NOMO-1 treated with dmso at 0.1 percent for 144 hours (cell line): Measurements from ENCODE around the gene NMNAT2.

ENCODE experiments used
- DNase-seq: peaks from one replicate; lab custom pipeline; 2025; ENCODE audit not compliant: unreplicated experiment; lab: John Stamatoyannopoulos, UW

The NMNAT2 gene

DNA sequence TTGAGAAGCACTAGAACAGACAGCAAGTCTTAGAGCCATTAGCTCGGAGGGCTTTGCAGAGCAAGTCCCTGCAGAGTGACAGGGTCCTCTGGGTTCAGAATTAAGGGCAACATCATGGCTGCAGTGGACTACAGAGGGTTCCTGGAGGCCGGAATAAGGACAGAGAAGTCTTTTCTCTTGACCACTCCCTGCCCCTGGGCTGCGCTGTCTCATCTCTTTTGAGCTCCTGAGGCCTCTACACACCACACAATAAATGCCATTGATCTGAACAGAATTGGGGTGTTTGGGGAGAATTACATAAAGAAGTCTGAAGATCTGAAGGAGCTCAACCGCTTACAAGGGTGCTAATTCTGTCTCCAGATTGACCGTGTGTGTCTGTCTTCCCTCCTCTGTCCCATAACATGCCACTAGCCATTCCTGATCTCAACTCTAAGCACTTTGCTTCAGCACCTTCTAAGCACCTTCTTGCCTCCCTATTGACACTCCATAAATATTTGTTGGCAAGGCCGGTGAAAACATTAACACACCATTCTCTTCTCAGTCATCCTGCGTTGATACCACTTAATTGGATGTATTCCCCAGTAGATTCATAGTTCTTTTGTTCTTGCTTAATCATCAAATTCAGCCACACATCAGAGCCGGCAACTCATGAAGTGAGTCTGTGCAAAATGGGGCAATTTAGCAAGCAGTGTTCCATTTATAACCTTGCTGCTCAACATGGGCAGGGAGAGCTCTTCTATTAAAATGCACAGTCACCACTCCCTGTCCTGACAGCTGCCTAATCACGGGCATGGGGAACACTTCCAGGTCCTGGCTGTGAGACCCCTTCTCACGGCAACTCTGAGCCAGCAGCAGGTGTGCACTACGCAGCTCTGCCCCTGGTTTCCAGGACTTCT is 49.7 kb downstream of the NMNAT2 start:
- DNase-seq = no peak

DNA sequence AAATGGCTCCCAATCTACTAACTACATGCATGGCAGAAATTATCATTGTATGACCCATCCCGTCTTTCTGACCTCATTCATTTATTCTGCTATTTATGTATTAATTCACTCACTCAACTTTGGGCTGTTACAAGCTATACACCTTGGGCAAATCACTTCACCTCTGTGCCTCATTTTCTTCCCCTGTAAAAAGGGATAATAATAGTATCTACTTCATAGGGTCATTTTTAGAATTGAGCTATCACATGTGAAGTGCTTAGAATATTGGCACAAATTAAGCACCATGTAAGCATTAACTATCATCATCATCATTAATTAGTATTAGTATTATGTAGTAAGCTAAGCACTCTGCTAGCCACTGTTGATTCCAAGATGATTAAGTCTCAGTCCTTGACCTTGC is 52.1 kb downstream of the NMNAT2 start:
- DNase-seq = no peak

DNA sequence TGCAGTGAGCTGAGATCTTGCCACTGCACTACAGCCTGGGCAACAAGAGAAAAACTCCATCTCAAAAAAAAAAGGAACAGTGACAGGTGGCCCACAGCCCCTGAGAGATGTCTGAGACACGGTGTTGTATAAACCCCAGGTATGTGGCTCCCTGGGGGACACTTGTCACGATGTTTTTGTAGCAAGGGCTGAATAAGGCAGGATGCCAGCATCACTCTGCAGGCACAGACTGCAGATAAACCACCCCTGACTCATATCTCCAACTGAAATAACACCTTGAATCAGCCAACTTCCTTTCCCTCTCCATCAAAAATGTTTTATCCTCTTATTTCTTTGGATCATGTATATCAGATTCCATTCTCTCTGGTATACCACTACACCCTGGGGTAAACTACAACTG is 52.5 kb downstream of the NMNAT2 start:
- no peak for DNase-seq

DNA sequence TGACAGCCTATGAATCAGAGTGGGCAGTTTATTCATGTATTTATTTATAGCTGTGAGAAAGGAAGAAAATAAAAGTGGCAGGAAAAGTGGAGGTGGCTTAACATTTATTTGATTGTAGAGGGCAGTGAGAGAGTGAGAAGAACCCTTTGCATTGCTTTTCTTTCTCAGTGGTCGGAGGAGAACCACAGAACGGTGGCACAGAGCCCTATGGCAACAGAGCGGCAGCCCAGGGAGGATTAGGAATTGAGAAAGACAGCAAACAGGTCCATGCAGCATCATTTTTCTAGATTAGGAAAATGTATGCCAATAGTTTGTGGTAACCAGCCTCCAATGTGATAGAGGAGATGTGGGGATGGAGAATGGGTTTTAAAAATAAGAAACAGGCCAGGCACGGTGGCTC is 53.1 kb downstream of the NMNAT2 start:
- no peak for DNase-seq

DNA sequence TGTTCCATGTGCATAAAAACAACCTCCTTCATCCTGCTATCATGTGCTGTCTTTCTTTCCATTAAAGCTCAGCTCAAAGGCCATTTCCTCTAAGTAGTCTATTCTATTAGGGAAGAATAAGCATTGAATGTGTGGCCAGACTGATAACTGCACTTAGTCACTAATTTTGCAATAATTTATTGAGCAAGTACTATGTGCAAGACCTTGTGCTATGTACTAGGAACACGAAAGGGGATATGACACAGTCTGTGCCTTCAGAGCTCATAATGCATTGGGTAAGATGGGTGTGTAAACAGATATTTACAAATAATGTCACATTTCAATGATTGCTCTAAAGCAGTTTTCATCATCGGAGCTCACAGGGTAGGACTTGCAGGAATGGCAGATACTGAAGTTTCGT is 54.2 kb downstream of the NMNAT2 start:
- peak; percentile 68 for DNase-seq

DNA sequence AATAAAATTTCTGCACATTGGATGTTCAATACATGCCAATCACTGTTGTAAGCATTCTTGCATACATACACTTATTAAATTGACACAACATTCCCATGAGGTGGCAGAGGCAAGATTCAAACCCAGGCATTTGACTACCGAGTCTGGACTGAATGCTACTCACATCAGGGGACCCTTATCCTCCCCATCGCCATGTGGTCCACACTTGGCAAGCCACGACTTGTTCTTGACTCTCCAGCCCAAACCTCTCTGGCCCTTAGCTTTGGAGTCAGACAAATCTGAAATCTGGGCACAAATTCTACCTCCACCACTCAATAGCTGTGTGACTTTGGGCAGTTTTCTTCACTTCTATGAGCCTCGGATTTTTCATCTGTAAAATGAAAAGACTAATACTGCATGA is 57.1 kb downstream of the NMNAT2 start:
- DNase-seq = no peak

DNA sequence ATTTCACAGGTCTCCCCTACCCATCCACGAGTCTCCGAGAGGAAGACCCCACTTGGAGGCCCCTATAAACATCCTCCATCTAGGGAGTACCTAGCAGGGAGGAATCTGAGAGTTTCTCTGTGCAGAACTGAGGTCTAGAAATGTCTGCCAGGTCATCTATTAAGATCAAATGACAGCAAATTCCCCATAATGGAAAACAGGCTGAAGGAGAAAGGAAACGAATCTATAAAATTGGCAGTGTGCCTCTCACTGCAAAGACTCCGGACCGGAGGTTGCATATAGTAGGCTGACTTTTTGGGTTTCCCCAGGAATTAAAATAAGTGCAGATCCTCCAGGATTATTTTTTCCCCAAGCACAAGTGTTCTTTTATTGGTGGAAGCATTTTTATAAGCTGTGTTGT is 57.7 kb downstream of the NMNAT2 start:
- no peak for DNase-seq

DNA sequence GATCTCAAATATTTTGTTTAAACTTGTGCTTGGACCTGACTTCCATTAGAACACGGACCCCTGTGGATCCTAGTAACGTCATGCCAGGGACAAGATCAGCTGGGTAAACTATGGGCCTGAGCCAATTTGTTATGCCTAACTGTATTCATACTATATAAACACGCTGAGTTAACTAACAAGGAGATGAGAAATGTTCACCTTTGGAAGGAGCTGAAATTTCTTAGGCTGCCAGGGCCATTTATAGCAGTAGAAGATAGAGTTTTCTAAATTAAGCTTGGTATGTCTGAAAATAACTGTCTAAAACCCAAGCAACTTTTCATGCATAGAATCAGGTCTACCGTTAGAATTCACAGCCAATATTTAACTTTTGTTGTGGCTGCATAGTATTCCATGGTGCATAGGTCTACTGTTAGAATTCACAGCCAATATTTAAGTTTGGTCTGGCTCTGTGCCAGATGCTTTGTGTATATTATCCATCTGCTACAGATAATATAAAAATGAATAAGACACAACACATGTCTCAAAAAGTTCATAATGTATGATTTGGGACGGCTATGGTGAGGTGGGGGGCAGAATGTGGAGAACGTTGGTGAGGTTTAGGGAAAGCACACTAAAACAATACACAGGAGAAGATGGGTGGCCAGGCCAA is 61.5 kb downstream of the NMNAT2 start:
- no peak for DNase-seq

DNA sequence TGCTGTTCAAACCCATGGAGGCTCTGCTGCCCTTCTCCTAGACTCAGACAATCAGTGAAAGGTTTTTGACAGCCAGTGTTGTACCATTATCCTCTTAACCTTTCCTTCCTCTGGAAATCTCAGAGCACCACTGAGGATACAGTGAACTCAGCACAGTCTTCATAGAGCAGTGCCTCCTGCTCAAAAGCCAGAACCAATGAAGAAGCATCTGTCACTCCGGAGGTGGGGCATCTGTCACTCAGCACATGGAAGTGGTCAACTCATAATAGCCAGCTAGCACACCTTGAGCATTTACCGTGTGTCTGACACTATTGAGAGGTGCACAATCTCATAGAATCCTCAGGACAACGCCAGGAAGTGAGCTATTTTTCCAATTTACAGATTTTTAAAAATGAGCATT is 62.4 kb downstream of the NMNAT2 start:
- DNase-seq = no peak

DNA sequence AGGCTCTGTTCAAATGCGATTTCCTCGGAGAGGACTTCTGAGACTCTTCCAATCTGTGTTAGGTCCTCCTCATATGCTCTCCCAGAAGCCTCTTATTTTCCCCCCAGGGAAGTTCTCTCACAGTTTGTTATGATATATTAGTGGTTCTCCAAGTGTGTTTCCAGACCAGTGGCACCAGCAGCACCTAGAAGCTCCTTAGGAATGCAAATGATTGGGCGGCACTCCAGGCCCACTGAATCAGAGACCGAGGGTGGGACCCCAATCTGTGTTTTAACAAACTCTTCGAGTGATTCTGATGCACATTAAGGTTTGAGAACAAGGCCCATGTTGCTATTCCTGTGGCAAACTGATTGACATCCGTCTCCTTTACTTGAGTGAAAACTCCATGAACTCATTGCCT is 63.0 kb downstream of the NMNAT2 start:
- no peak for DNase-seq

DNA sequence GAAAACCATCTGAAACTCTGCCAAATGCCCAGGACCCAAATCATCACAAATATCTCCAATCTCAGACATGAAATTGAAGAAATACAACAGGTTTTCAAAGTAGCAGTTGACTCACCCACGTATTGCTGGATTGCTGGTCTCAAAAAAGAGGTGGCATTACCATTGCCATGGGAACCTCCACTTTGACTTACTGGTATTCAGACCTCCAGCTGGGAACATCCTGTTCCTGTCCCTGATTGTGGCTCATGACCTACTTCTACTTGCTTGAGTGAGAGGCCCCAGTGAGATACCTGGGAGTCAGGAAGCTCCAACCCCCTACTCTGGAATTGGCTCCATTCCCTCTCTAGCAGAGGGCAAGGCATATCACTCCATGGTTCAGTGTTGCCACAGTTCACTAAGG is 64.6 kb downstream of the NMNAT2 start:
- DNase-seq = no peak

DNA sequence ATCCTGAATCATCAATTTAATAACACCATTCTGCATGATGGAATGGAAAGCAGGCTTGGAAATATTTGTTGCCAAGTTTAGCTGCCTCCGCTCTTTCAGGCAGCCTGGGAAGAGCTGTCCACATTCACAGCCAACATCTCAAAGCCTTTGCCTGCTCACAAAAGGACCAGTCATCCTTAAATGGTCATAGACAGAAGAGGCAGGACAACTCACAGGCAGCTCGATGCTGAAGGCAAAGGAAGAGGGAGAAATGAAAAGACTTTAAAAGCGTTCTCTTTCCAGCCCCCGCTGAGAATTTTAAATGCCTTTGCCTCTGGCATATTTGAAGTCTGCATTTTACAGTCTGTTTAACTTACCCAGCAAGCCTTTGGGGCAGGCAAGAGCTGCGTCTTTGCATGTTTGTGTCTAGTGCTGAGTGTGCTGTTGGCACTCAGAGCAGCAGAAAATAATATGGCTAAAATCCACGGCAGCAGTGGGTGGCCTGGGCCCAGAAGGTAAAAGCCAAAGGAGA is 68.9 kb downstream of the NMNAT2 start:
- DNase-seq = no peak

DNA sequence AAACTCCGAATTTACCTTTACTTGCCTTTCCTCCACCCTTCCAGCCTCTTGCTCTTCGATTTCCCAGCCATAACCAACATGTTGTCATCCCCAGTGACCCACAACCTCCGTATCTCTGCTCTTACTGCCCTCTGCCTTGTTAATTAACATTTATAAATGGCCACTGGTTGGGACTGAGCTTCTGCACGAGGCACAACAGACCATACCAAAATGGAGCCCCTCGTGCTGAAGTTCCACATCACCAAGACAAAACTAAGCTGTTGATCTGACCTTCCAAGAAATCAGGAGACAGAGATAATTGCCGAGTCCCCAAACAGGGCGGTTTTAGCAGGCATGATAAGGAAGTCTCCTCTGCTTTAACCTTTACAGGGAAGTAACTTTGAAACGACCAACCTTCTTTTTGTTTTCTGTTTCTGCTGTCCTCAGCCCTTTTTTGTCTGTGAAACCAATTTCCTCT is 71.9 kb downstream of the NMNAT2 start:
- DNase-seq = peak; percentile 18

DNA sequence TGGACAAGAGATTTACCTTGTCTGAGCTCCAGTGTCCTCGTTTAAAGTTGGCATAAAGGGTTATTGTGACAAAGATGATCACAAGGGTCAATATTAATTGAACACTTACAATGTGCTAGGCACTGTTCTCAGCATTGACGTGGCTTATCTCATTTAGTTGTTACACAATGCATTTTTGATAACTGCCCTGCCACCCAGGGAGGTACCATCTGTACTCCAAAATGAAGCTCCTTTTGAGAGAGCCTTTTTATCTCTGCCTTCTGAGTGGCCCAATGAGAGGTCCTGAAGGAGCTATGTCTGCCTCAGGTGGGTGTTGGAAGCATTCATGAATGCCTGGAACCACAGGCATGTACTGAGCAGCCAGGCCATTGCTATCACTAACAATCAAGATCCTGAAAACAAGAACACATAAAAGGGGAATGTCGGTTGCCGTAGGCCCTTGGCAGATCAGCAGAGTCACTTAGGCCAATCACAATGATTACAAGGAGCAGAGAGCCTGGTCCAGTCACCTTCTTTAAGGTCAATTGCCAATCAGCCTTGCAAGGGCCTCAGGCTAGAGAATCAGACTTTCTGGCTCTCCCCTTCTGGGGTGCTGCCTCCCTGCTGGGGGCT is 78.5 kb downstream of the NMNAT2 start:
- DNase-seq = no peak

DNA sequence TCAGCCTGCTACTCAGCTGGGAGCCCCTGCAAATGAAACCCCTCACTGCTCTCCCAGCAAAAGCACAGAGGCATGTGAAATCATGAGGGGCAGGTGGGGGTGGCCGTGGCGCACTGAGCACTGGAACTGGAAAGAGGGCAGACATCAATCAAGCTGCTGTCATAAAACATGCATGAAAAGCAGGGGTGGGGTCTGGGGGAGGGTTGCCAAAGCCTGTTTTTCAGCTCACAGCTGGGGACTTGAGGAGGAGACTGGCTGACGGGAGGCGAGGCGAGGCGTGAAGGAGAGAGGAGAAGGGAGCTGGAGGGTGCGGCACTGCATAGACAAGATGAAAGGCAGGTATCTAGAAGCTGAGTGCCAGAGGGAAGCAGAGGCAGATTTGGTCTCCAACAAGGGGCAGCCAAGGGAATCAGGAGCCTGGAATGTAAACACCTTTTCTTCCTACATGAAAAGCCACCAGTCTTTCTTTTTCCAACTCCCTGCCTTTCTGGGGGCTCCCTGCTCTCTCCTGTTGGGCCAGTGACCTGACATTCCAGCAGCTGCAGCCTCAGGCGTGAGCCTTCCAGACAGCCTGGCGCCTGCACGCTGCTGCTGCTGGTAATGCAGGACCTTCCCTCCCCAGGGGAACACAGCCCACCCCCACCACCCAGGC is 87.0 kb downstream of the NMNAT2 start:
- DNase-seq = no peak

DNA sequence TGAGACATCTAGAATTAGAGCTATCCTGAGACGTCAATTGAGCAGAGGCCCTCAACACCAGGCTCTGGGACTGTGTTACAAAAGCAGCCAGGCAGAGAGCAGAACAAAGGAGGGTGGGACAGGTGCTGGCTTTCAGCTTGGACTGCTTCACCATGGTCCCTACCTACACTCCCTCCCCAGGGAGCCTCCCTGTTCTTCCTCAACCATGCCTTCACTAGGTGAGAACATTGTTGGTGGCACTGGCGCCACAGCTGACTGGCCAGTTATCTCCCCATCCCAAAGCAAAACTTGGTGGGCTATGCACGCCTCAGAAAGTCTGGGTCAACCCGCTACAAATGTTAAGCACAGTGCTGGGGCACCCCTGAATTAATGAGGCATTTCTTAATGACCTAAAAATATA is 87.8 kb downstream of the NMNAT2 start:
- DNase-seq = no peak

DNA sequence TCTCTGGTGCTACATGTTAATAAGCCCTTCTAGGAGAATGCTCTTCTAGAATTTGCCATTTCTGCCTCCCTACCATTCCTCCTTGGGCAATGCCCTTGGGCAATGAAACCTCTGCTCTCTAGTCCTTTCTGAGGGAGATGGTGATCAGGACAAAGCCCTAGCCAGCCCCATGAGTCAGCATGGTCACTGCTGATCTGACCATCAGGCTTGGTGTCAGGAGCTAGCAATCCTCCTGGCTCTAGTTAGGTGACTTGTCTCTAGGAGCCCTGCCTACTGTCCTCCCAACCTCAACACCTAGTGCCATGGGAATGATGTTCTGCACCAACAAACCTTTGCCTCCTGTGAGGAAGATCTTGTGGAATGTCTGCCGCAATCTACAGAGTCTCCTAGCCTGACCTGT is 89.8 kb downstream of the NMNAT2 start:
- DNase-seq = no peak

DNA sequence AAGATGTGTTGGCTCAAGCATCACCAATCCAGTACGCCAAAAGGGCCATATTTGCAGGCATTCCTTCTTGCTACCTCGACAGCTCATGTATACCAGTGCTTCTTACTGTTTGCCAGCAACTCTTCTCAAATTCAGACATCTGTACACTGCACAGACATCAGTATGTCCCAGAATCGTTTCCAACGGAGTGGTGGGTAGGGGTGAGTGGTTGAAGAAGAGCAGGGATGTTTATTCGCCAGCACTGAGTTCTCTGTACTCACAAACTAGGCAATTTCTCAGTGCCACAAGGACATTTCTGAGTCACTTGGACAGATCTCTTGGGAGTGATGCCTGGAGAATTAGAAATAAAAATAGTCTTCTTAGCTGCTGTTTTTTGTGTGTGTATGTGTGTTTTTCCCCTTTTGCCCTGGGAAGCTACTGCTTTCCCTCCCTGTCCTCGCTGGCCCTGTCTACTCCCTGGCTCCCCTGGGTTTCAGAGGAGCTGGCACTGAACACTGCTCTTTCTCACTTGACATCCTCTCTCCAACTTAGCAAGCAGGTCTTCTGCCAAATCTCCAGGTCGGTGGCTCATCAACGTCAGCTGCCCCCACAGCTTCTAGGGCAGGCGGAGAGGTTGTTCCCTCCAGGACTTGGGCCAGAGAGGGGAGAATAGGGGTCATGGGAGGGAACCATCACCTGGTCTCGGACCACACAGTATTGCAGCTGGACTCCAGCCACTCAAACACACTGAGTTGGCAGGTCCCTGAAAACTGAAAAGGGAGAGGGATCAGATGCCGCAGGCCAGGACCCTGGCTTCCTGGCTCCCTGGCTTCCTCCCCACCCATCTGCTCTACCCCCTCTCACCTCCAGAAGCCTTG is 90.5 kb downstream of the NMNAT2 start:
- no peak for DNase-seq

DNA sequence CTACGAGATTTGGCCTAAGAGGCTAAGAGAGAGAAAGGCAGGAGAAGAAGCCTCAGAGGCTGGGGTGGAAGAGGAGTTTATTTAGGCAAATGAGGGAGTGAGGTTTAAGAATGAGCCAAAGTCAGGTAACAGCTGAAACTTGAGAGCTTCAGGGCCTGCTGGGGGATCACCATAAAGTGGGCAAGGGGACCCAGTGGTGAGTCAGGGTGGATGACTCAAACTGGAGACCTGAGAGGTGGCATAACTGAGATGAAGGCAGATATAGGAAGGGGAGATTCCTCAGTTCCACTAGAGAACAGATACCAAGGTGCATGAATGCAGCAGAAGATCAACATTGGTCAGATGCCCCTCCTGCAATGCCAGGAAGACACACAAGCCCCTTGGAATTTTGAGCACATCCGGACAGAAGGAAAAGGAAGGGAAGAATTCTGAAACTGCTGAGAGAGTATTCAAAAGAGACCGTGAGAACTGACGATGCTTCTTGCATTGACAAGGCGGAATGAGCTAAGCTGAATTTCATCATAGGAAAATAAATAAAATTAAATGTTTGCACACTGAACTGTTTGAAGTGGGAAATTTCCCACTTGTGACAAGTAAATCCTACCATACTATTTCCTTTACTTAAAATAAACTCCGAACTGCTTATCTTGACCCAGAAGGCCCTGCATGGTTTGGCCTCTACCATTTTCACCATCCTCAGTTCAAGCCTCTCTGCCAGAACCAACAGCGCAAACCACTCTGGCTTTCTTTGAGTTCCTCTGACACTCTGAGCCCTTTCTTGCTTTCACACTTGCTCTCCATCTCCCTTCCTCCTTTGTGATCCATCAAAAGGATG is 94.1 kb downstream of the NMNAT2 start:
- DNase-seq = no peak

DNA sequence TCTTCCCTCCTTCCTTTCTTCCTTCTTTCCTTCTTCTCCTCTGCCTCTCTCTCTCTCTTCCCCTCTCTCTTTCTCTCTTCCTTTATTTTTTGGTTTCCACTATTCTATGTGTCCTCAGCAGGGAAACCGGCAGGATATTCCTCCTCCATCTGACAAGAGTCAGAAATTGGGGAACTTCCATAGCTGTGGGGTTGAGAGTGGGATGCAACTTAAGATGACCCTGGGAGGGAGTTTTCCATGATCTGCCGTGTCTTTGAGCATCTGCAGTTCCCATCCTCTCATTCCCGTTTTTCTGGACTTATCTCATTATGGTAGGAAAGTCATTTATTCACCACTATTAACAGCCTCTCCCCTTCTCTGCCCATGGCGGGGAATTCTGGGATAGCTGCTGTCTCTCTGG is 98.6 kb downstream of the NMNAT2 start:
- DNase-seq = no peak
